Activated naive CD4-positive, alpha-beta T cell treated with anti-CD3 and anti-CD28 coated beads, Interleukin-2, amount 50 U/mL, for 24 hours (primary cell): ENCODE data around the gene MYOM1.
"Not testable (repeated sequence)": the region's sequence is repeated elsewhere in the genome, so short reads cannot be mapped to it uniquely, and the experiment has no call there.

ENCODE experiments used
- H3K27ac Mint-ChIP-seq: one replicate; pipeline ENCODE4 v1.8.0; 2021; ENCODE audit warnings: mild to moderate bottlenecking, mixed read lengths
- H3K27me3 Mint-ChIP-seq: one replicate; pipeline ENCODE4 v1.8.0; 2021; ENCODE audit warnings: mixed read lengths
- H3K36me3 Mint-ChIP-seq: one replicate; pipeline ENCODE4 v1.8.0; 2021; ENCODE audit warnings: mixed read lengths
- H3K4me1 Mint-ChIP-seq: one replicate; pipeline ENCODE4 v1.8.0; 2021; ENCODE audit warnings: mixed read lengths
- H3K4me3 Mint-ChIP-seq: one replicate; pipeline ENCODE4 v1.8.0; 2021; ENCODE audit warnings: mild to moderate bottlenecking, mixed read lengths
- H3K9me3 Mint-ChIP-seq: one replicate; pipeline ENCODE4 v1.8.0; 2021; ENCODE audit warnings: mixed read lengths

The MYOM1 gene

GRCh38 chr18:3027370-3027891, 192.3 kb downstream of the MYOM1 start:
- Mint-ChIP-seq H3K36me3 (no peaks in the 10 kb centered on the region), H3K27ac (no peak overlapping the region), H3K27me3 (no peaks in the 10 kb centered on the region), H3K4me3 (no peak overlapping the region), H3K9me3 (no peaks in the 10 kb centered on the region), H3K4me1 (no peaks in the 10 kb centered on the region)

GRCh38 chr18:3025544-3025943, 194.2 kb downstream of the MYOM1 start:
- no peak overlapping the region for H3K4me3 Mint-ChIP-seq
- H3K4me1 Mint-ChIP-seq: no peaks in the 10 kb centered on the region
- no peaks in the 10 kb centered on the region for H3K9me3 Mint-ChIP-seq
- H3K36me3 Mint-ChIP-seq: no peaks in the 10 kb centered on the region
- no peaks in the 10 kb centered on the region for H3K27me3 Mint-ChIP-seq
- H3K27ac Mint-ChIP-seq: no peak overlapping the region

GRCh38 chr18:3023603-3024002, 196.2 kb downstream of the MYOM1 start:
- H3K36me3 Mint-ChIP-seq, H3K4me1 Mint-ChIP-seq, H3K4me3 Mint-ChIP-seq, H3K27ac Mint-ChIP-seq, H3K9me3 Mint-ChIP-seq, H3K27me3 Mint-ChIP-seq: not testable (repeated sequence)
